ENCODE measurements around the gene ETV3L. TPM values are rescaled to one million over a fixed set of nuclear protein-coding genes. Genes with fewer than 3 reads are reported as not detected.

ETV3L gene
- total and polyA plus RNA-seq, 2 donors (not counting 1 experiment from before 2014, with no cell fraction given): not detected

DNA sequence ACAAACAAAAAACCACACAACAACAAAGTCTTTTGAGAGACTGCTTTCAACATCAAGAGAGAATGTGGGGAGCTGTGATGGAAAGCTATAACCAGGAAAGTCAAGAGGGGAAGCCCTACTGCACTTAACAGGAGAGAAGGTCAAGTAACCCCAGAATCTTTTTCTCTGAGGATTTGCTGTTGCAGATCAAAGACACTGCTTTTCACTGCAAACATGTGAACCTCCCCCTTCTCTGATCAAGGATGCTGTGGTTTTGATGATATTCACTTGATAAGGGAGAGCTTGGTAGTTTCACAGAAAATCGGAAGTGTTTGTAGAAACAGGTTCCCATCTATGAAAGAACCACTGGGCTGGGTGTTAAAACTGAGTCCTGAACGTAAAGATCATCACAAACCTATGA, 33.8 kb upstream of the ETV3L start:
- Histone ChIP-seq H3K27ac (ENCODE audit: insufficient read depth, low read length) (no peak overlapping the region), H3K27me3 (ENCODE audit: control insufficient read depth, insufficient read depth, low read length) (no peaks in the 10 kb centered on the region), H4K20me1 (ENCODE audit: control insufficient read depth, extremely low read depth, insufficient read depth, low read length) (no peaks in the 10 kb centered on the region), H3K36me3 (ENCODE audit: control insufficient read depth, insufficient read depth, low read length) (peaks cover 9% of the 10 kb centered on the region), H3K9ac (ENCODE audit: insufficient read depth, low read length) (no peak overlapping the region), H3K79me2 (ENCODE audit: control insufficient read depth, insufficient read depth, low read length) (peaks cover 31% of the 10 kb centered on the region), H3K4me2 (ENCODE audit: extremely low read depth, insufficient read depth, low read length) (no peak overlapping the region), H3K4me3 (replicated peaks in 1 of 4; ENCODE audit: control extremely low read depth in 1 of 4, insufficient read depth in 1 of 4, low read depth in 3 of 4, low read length in 4 of 4) (no peak overlapping the region), H3K4me1 (ENCODE audit: control insufficient read depth, extremely low read depth, insufficient read depth, low read length) (peaks cover 8% of the 10 kb centered on the region), H2AFZ (ENCODE audit: low read length) (no peak overlapping the region), H3K9me3 (ENCODE audit: control insufficient read depth, insufficient read depth, low read depth, low read length) (no peaks in the 10 kb centered on the region)
- no peak for DNase-seq (ENCODE audit: low read depth in 2 of 2)
- no peak for TF ChIP-seq EZH2 (IDR thresholded peaks at IDR 0.05; ENCODE audit: low read length, missing control alignments)
- TF ChIP-seq, protein P1, sequence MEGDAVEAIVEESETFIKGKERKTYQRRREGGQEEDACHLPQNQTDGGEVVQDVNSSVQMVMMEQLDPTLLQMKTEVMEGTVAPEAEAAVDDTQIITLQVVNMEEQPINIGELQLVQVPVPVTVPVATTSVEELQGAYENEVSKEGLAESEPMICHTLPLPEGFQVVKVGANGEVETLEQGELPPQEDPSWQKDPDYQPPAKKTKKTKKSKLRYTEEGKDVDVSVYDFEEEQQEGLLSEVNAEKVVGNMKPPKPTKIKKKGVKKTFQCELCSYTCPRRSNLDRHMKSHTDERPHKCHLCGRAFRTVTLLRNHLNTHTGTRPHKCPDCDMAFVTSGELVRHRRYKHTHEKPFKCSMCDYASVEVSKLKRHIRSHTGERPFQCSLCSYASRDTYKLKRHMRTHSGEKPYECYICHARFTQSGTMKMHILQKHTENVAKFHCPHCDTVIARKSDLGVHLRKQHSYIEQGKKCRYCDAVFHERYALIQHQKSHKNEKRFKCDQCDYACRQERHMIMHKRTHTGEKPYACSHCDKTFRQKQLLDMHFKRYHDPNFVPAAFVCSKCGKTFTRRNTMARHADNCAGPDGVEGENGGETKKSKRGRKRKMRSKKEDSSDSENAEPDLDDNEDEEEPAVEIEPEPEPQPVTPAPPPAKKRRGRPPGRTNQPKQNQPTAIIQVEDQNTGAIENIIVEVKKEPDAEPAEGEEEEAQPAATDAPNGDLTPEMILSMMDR (conservative IDR thresholded peaks at IDR 0.05 in 1 of 2, IDR thresholded peaks at IDR 0.05 in 1 of 2; ENCODE audit: low read depth in 1 of 2, low read length in 2 of 2): no peak

GRCh38 chr1:157132616-157133167, 33.1 kb upstream of the ETV3L start:
- H3K4me1 ChIP-seq (ENCODE audit: control insufficient read depth, extremely low read depth, insufficient read depth, low read length): peaks cover 8% of the 10 kb centered on the region
- no peak overlapping the region for H3K9ac ChIP-seq (ENCODE audit: insufficient read depth, low read length)
- DNase-seq (ENCODE audit: low read depth in 2 of 2): no peak
- no peak overlapping the region for H3K4me2 ChIP-seq (ENCODE audit: extremely low read depth, insufficient read depth, low read length)
- H3K4me3 ChIP-seq (replicated peaks in 1 of 4; ENCODE audit: control extremely low read depth in 1 of 4, insufficient read depth in 1 of 4, low read depth in 3 of 4, low read length in 4 of 4): no peak overlapping the region
- H3K9me3 ChIP-seq (ENCODE audit: control insufficient read depth, insufficient read depth, low read depth, low read length): no peaks in the 10 kb centered on the region
- H4K20me1 ChIP-seq (ENCODE audit: control insufficient read depth, extremely low read depth, insufficient read depth, low read length): no peaks in the 10 kb centered on the region
- H3K27me3 ChIP-seq (ENCODE audit: control insufficient read depth, insufficient read depth, low read length): no peaks in the 10 kb centered on the region
- H3K36me3 ChIP-seq (ENCODE audit: control insufficient read depth, insufficient read depth, low read length): peaks cover 9% of the 10 kb centered on the region
- H3K27ac ChIP-seq (ENCODE audit: insufficient read depth, low read length): no peak overlapping the region
- H2AFZ ChIP-seq (ENCODE audit: low read length): no peak overlapping the region
- H3K79me2 ChIP-seq (ENCODE audit: control insufficient read depth, insufficient read depth, low read length): peaks cover 30% of the 10 kb centered on the region
- no peak for TF ChIP-seq EZH2 (IDR thresholded peaks at IDR 0.05; ENCODE audit: low read length, missing control alignments)
- TF ChIP-seq, protein P1 (conservative IDR thresholded peaks at IDR 0.05 in 1 of 2, IDR thresholded peaks at IDR 0.05 in 1 of 2; ENCODE audit: low read depth in 1 of 2, low read length in 2 of 2): no peak

DNA sequence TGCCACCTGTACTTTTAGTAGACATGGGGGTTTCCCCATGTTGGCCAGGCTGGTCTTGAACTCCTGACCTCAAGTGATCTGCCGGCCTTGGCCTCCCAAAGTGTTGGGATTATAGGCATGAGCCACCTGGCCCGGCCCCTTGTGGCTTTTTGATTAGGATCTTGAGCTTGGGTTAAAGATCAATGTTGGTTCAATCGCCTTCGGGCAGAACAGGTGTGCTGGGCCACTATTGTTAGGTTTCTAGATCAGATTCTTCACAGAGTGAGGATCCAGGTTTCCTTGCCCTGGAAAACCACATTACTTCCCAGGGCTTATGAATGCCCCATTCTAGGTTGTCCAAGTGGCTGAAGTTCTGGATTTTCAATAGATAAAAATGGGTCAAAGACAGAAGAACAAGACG, 32.5 kb upstream of the ETV3L start:
- peaks cover 24% of the 10 kb centered on the region for H3K79me2 ChIP-seq (ENCODE audit: control insufficient read depth, insufficient read depth, low read length)

More for the DNA sequence above, 32.5 kb upstream of the ETV3L start:
- Histone ChIP-seq H3K36me3 (ENCODE audit: control insufficient read depth, insufficient read depth, low read length) (peaks cover 9% of the 10 kb centered on the region), H3K9ac (ENCODE audit: insufficient read depth, low read length) (no peak overlapping the region), H3K27me3 (ENCODE audit: control insufficient read depth, insufficient read depth, low read length) (no peaks in the 10 kb centered on the region), H4K20me1 (ENCODE audit: control insufficient read depth, extremely low read depth, insufficient read depth, low read length) (no peaks in the 10 kb centered on the region), H2AFZ (ENCODE audit: low read length) (no peak overlapping the region), H3K4me3 (replicated peaks in 1 of 4; ENCODE audit: control extremely low read depth in 1 of 4, insufficient read depth in 1 of 4, low read depth in 3 of 4, low read length in 4 of 4) (no peak overlapping the region), H3K27ac (ENCODE audit: insufficient read depth, low read length) (no peak overlapping the region), H3K4me2 (ENCODE audit: extremely low read depth, insufficient read depth, low read length) (no peak overlapping the region), H3K4me1 (ENCODE audit: control insufficient read depth, extremely low read depth, insufficient read depth, low read length) (peaks cover 8% of the 10 kb centered on the region), H3K9me3 (ENCODE audit: control insufficient read depth, insufficient read depth, low read depth, low read length) (no peaks in the 10 kb centered on the region)
- no peak for DNase-seq (ENCODE audit: low read depth in 2 of 2)
- TF ChIP-seq, protein P1 (conservative IDR thresholded peaks at IDR 0.05 in 1 of 2, IDR thresholded peaks at IDR 0.05 in 1 of 2; ENCODE audit: low read depth in 1 of 2, low read length in 2 of 2): no peak
- no peak for TF ChIP-seq EZH2 (IDR thresholded peaks at IDR 0.05; ENCODE audit: low read length, missing control alignments)
